PC-3 (cell line): ENCODE data around the gene FGD5. TPM values are rescaled to one million over a fixed set of nuclear protein-coding genes. Genes with fewer than 3 reads are reported as not detected.

ENCODE experiments used
- ATAC-seq: fragments of 200-7000 bp; cut with Tn5 transposase; 2 replicates; pipeline ENCODE4 v1.9.1; 2020; ENCODE audit warnings: mild to moderate bottlenecking, moderate library complexity
- BruUV-seq: library from RNA; stranded (reverse); fragments of 400-500 nt; replicated peaks from 2 replicates; lab custom pipeline; 2021; lab: Mats Ljungman, UMichigan
- CTCF ChIA-PET: fragments of 300-600 bp; sonication (Branson Sonifier 250); formaldehyde crosslinking; loops from one replicate; lab custom pipeline; 2022; ENCODE audit warnings: antibody characterized with exemption; lab: Charles Lee
- POLR2A ChIA-PET: fragments of 300-600 bp; sonication (Branson Sonifier 250); formaldehyde crosslinking; loops from one replicate; lab custom pipeline; 2022; ENCODE audit warnings: antibody characterized with exemption; ENCODE audit not compliant: unreplicated experiment; lab: Charles Lee
- DNase-seq: peaks from one replicate; pipeline ENCODE4 v3.0.0-alpha.2; 2015
- H2AFZ ChIP-seq: fragments of 300-600 bp; sonication (generic); 2 replicates; pipeline ENCODE4 v1.6.0; 2016; ENCODE audit warnings: antibody characterized with exemption, low read length
- H3F3A ChIP-seq: fragments of 300-600 bp; sonication (generic); one replicate; pipeline ENCODE4 v1.6.0; 2017; ENCODE audit warnings: antibody characterized with exemption, low read length, control low read depth, mild to moderate bottlenecking; ENCODE audit not compliant: unreplicated experiment
- H3K27ac ChIP-seq: fragments of 300-600 bp; sonication (generic); 2 replicates; pipeline ENCODE4 v1.5.1; 2016; ENCODE audit warnings: mild to moderate bottlenecking, low read length
- H3K27me3 ChIP-seq: fragments of 300-600 bp; sonication (generic); 2 replicates; pipeline ENCODE4 v1.6.1; 2016; ENCODE audit warnings: low read length, mixed read lengths
- H3K36me3 ChIP-seq: fragments of 300-600 bp; sonication (generic); 2 replicates; pipeline ENCODE4 v1.6.1; 2016; ENCODE audit warnings: low read depth, mixed run types, low read length, mixed read lengths
- H3K4me1 ChIP-seq: fragments of 300-600 bp; sonication (generic); 2 replicates; pipeline ENCODE4 v1.5.1; 2016; ENCODE audit warnings: low read length; ENCODE audit not compliant: insufficient read depth
- H3K4me2 ChIP-seq: fragments of 300-600 bp; sonication (generic); 2 replicates; pipeline ENCODE4 v1.6.0; 2016; ENCODE audit warnings: low read length
- H3K4me3 ChIP-seq: fragments of 300-600 bp; sonication (generic); 2 replicates; pipeline ENCODE4 v1.5.1; 2016; ENCODE audit warnings: mild to moderate bottlenecking, low read length, mixed read lengths
- H3K79me2 ChIP-seq: fragments of 300-600 bp; sonication (generic); 2 replicates; pipeline ENCODE4 v1.6.1; 2017; ENCODE audit warnings: low read length, mixed read lengths
- H3K9ac ChIP-seq: fragments of 300-600 bp; sonication (generic); 2 replicates; pipeline ENCODE4 v1.6.0; 2016; ENCODE audit warnings: mild to moderate bottlenecking, low read length
- H3K9me2 ChIP-seq: fragments of 300-600 bp; sonication (generic); replicated peaks from 2 replicates; pipeline ENCODE4 v1.6.1; 2016; ENCODE audit warnings: mixed run types, low read length, mixed read lengths
- H3K9me3 ChIP-seq: fragments of 300-600 bp; sonication (generic); 2 replicates; pipeline ENCODE4 v1.6.1; 2016; ENCODE audit warnings: low read length, mixed read lengths
- H4K20me1 ChIP-seq: fragments of 300-600 bp; sonication (generic); 2 replicates; pipeline ENCODE4 v1.6.1; 2016; ENCODE audit warnings: low read length, mixed read lengths
- EZH2 ChIP-seq: fragments of 300-600 bp; sonication (generic); IDR thresholded peaks from one replicate; pipeline ENCODE4 v1.6.1; 2017; ENCODE audit warnings: antibody characterized with exemption, mild to moderate bottlenecking, low read length; ENCODE audit not compliant: unreplicated experiment
- EZH2phosphoT487 ChIP-seq: fragments of 300-600 bp; sonication (generic); IDR thresholded peaks from 2 replicates; pipeline ENCODE4 v1.6.1; 2018; ENCODE audit warnings: mild to moderate bottlenecking, antibody characterized with exemption, low read length, borderline replicate concordance
- intact Hi-C: fragments of 100-400 bp; cut with micrococcal nuclease; formaldehyde crosslinking; loops from 2 replicates; pipeline ENCODE4 v1.9.0; 2023
- total RNA-seq: library from RNA; depleted of rRNA; stranded (reverse); fragments of >200 nt; gene quantifications from 2 replicates; pipeline ENCODE4 v1.2.3, GENCODE V29; 2014
- TF ChIP-seq, protein P1 (sequence below): fragments of 300-600 bp; sonication (generic); conservative IDR thresholded peaks from 2 replicates; pipeline ENCODE4 v1.5.1; 2017; ENCODE audit warnings: antibody characterized with exemption, low read depth, mild to moderate bottlenecking, low read length

FGD5 gene
- total RNA-seq, 1 experiment from 2014 or later: not detected

DNA sequence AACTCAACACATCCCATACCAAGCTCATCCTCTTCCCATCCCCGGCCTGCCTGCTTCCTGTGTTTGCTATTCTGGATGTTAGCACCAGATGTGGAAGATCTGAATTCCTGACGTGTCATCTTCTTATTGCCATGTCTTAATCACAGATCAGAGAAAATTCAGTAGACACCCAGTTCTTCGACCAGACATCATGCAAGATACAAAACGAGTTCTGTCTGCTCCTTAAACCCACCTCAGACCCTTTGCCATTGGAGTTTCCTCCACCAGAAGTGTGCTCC, 52.0 kb downstream of the FGD5 start:
- H3K36me3 ChIP-seq: no peaks in the 10 kb centered on the region
- H3K27me3 ChIP-seq: peaks cover 67% of the 10 kb centered on the region
- intact Hi-C loops: no loop called here
- H3K9me2 ChIP-seq: no peaks in the 10 kb centered on the region
- POLR2A ChIA-PET: no interaction called here
- H3K27ac ChIP-seq: no peak overlapping the region
- H3F3A ChIP-seq: no peaks in the 10 kb centered on the region
- H2AFZ ChIP-seq: no peak overlapping the region
- no peaks in the 10 kb centered on the region for H4K20me1 ChIP-seq
- H3K4me2 ChIP-seq: no peak overlapping the region
- no TSS peak for BruUV-seq
- TF ChIP-seq EZH2: no peak
- TF ChIP-seq, protein P1, sequence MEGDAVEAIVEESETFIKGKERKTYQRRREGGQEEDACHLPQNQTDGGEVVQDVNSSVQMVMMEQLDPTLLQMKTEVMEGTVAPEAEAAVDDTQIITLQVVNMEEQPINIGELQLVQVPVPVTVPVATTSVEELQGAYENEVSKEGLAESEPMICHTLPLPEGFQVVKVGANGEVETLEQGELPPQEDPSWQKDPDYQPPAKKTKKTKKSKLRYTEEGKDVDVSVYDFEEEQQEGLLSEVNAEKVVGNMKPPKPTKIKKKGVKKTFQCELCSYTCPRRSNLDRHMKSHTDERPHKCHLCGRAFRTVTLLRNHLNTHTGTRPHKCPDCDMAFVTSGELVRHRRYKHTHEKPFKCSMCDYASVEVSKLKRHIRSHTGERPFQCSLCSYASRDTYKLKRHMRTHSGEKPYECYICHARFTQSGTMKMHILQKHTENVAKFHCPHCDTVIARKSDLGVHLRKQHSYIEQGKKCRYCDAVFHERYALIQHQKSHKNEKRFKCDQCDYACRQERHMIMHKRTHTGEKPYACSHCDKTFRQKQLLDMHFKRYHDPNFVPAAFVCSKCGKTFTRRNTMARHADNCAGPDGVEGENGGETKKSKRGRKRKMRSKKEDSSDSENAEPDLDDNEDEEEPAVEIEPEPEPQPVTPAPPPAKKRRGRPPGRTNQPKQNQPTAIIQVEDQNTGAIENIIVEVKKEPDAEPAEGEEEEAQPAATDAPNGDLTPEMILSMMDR: no peak
- no peak for TF ChIP-seq EZH2phosphoT487
- CTCF ChIA-PET: no interaction called here
- DNase-seq: no peak
- ATAC-seq: no peak
- no peaks in the 10 kb centered on the region for H3K9me3 ChIP-seq
- no peak overlapping the region for H3K9ac ChIP-seq
- H3K4me3 ChIP-seq: no peak overlapping the region
- no peaks in the 10 kb centered on the region for H3K4me1 ChIP-seq
- H3K79me2 ChIP-seq: no peaks in the 10 kb centered on the region

GRCh38 chr3:14871456-14872200, 52.9 kb downstream of the FGD5 start:
- no peak overlapping the region for H2AFZ ChIP-seq
- H3F3A ChIP-seq: no peaks in the 10 kb centered on the region
- H3K79me2 ChIP-seq: no peaks in the 10 kb centered on the region
- H3K9me2 ChIP-seq: no peaks in the 10 kb centered on the region
- no peaks in the 10 kb centered on the region for H3K36me3 ChIP-seq
- no peaks in the 10 kb centered on the region for H3K9me3 ChIP-seq
- H3K4me2 ChIP-seq: no peak overlapping the region
- TF ChIP-seq, protein P1: no peak
- TF ChIP-seq EZH2phosphoT487 (no peak), EZH2 (no peak)
- POLR2A ChIA-PET: no interaction called here
- H3K27me3 ChIP-seq: peaks cover 58% of the 10 kb centered on the region
- DNase-seq: no peak
- ATAC-seq: no peak
- CTCF ChIA-PET: no interaction called here
- no peak overlapping the region for H3K27ac ChIP-seq
- no peaks in the 10 kb centered on the region for H4K20me1 ChIP-seq
- no peaks in the 10 kb centered on the region for H3K4me1 ChIP-seq
- H3K4me3 ChIP-seq: no peak overlapping the region
- H3K9ac ChIP-seq: no peak overlapping the region
- BruUV-seq: no TSS peak
- intact Hi-C loops: no loop called here

- POLR2A ChIA-PET: no interaction called here
- Histone ChIP-seq H3K36me3 (no peaks in the 10 kb centered on the region), H3K4me1 (no peaks in the 10 kb centered on the region), H3K4me2 (no peak overlapping the region), H3K4me3 (no peak overlapping the region), H3F3A (no peaks in the 10 kb centered on the region), H2AFZ (no peak overlapping the region), H3K27ac (no peak overlapping the region), H4K20me1 (no peaks in the 10 kb centered on the region), H3K9me2 (no peaks in the 10 kb centered on the region), H3K9ac (no peak overlapping the region), H3K79me2 (no peaks in the 10 kb centered on the region), H3K27me3 (peaks cover 54% of the 10 kb centered on the region), H3K9me3 (no peaks in the 10 kb centered on the region)
- no TSS peak for BruUV-seq
- intact Hi-C loops: no loop called here
- DNase-seq: no peak
- TF ChIP-seq EZH2 (no peak), EZH2phosphoT487 (no peak)
- TF ChIP-seq, protein P1: no peak
- CTCF ChIA-PET: no interaction called here
- ATAC-seq: no peak
Observed at GRCh38 chr3:14872706-14873105, 53.9 kb downstream of the FGD5 start.
